Endodermal cell (in vitro differentiated cells): ENCODE measurements around the gene EIF3D. TPM values are rescaled to one million over a fixed set of nuclear protein-coding genes. Genes with fewer than 3 reads are reported as not detected.

Source experiments
- DNase-seq: peaks from one replicate; pipeline ENCODE4 v3.0.0-alpha.2; 2017
- H3K27ac ChIP-seq: 2 replicates; pipeline ENCODE4 v1.5.1; 2013; ENCODE audit warnings: mild to moderate bottlenecking, low read depth, low read length, moderate library complexity
- H3K27me3 ChIP-seq: 2 replicates; pipeline ENCODE4 v1.6.1; 2013; ENCODE audit warnings: mild to moderate bottlenecking, low read length, moderate library complexity; ENCODE audit not compliant: insufficient read depth, control insufficient read depth, poor library complexity, severe bottlenecking
- H3K36me3 ChIP-seq: 2 replicates; pipeline ENCODE4 v1.7.0; 2013; ENCODE audit warnings: mild to moderate bottlenecking, low read length, moderate library complexity; ENCODE audit not compliant: control insufficient read depth, insufficient read depth
- H3K4me1 ChIP-seq: one replicate; pipeline ENCODE4 v1.7.0; 2013; ENCODE audit warnings: low read length; ENCODE audit not compliant: control insufficient read depth, insufficient read depth
- H3K4me3 ChIP-seq: 2 replicates; pipeline ENCODE4 v1.5.1; 2013; ENCODE audit warnings: mild to moderate bottlenecking, low read length, moderate library complexity
- H3K9ac ChIP-seq: 2 replicates; pipeline ENCODE4 v1.6.1; 2013; ENCODE audit warnings: mild to moderate bottlenecking, low read length, moderate library complexity; ENCODE audit not compliant: poor library complexity, severe bottlenecking; ENCODE audit errors: extremely low read depth
- H3K9me3 ChIP-seq: 2 replicates; pipeline ENCODE4 v1.6.1; 2013; ENCODE audit warnings: mild to moderate bottlenecking, low read length, moderate library complexity; ENCODE audit not compliant: control insufficient read depth
- H3K27ac Mint-ChIP-seq: 2 replicates; pipeline ENCODE4 v1.8.0; 2020; ENCODE audit warnings: mixed read lengths
- H3K27me3 Mint-ChIP-seq: 2 replicates; pipeline ENCODE4 v1.8.0; 2021; ENCODE audit warnings: mild to moderate bottlenecking, mixed read lengths; ENCODE audit not compliant: insufficient read depth
- H3K36me3 Mint-ChIP-seq: 2 replicates; pipeline ENCODE4 v1.8.0; 2020; ENCODE audit warnings: low read depth, mixed read lengths
- H3K4me1 Mint-ChIP-seq: 2 replicates; pipeline ENCODE4 v1.8.0; 2020; ENCODE audit warnings: mixed read lengths
- H3K4me3 Mint-ChIP-seq: 2 replicates; pipeline ENCODE4 v1.8.0; 2020; ENCODE audit warnings: mild to moderate bottlenecking, moderate library complexity, mixed read lengths
- H3K9me3 Mint-ChIP-seq: 2 replicates; pipeline ENCODE4 v1.8.0; 2020; ENCODE audit warnings: mild to moderate bottlenecking, mixed read lengths
- WGBS, 2 experiments: methylation state at CpG; one replicate each; pipeline versions ENCODE4 v1.1.5 to v1.1.7; 2013; ENCODE audit warnings: missing lambda C conversion rate in 2 of 2, mixed read lengths in 1 of 2; ENCODE audit not compliant: insufficient coverage in 1 of 2, insufficient read length in 1 of 2; 5-methylcytosine and 5-hydroxymethylcytosine counted together
- total RNA-seq, 2 donors: library from RNA; stranded (reverse); fragmentation: NEBNext Ultra II Directional in 1 of 2; extraction: Animal tissue kit (Norgen Biotek cat#: 25700) in 1 of 2; gene quantifications; 2 replicates in 1 of 2; 3 replicates in 1 of 2; pipeline ENCODE4 v1.2.1, GENCODE V29; 2021
- TF ChIP-seq, protein P1 (sequence below): fragments of 200-600 bp; sonication (generic); conservative IDR thresholded peaks from 2 replicates; pipeline ENCODE4 v1.5.0; 2021; ENCODE audit warnings: antibody characterized with exemption, mild to moderate bottlenecking

The EIF3D gene
- total RNA-seq, 2 donors from 2014 or later, result 157 to 196 TPM

DNA sequence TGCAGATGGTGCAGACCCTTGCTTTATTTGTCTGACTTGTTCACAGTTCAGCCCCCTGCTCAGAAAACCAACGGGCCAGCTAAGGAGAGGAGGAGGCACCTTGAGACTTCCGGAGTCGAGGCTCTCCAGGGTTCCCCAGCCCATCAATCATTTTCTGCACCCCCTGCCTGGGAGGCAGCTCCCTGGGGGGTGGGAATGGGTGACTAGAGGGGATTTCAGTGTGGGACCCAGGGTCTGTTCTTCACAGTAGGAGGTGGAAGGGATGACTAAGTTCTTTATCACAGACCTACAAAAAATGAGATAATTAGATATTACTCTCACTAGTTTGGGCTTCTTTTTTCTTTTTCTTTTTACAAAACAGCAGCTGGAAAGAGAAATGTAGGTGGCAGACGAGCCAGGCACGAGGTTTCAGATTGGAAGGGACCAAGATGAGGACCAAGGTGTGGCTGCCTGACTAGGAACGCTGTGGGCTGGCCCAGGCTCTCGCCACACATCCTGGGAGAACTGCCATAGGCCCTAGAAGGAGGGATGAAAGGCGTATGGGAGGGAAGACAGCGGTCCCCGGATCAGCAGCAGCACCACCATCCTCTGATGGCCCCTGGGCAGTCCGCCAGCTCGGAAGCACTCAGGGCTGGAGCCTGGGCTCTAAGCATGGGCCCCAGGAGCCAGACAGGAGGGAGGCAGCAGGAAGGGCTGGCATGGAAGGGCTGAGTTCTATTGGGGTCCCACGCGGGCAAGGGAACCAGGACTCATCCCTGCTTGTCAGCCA, 61.7 kb downstream of the EIF3D start:
- no peaks in the 10 kb centered on the region for H3K27me3 Mint-ChIP-seq
- peaks cover 7% of the 10 kb centered on the region for H3K4me1 Mint-ChIP-seq
- Histone ChIP-seq H3K36me3 (peaks cover 4% of the 10 kb centered on the region), H3K9ac (no peak overlapping the region), H3K4me1 (peaks cover 3% of the 10 kb centered on the region), H3K27me3 (no peaks in the 10 kb centered on the region), H3K4me3 (no peak overlapping the region), H3K9me3 (no peaks in the 10 kb centered on the region), H3K27ac (no peak overlapping the region)
- H3K4me3 Mint-ChIP-seq, result no peak overlapping the region
- H3K9me3 Mint-ChIP-seq, result no peaks in the 10 kb centered on the region
- H3K27ac Mint-ChIP-seq, result peak overlapping the region; percentile 30
- H3K36me3 Mint-ChIP-seq, result peaks cover 3% of the 10 kb centered on the region
- TF ChIP-seq, protein P1, sequence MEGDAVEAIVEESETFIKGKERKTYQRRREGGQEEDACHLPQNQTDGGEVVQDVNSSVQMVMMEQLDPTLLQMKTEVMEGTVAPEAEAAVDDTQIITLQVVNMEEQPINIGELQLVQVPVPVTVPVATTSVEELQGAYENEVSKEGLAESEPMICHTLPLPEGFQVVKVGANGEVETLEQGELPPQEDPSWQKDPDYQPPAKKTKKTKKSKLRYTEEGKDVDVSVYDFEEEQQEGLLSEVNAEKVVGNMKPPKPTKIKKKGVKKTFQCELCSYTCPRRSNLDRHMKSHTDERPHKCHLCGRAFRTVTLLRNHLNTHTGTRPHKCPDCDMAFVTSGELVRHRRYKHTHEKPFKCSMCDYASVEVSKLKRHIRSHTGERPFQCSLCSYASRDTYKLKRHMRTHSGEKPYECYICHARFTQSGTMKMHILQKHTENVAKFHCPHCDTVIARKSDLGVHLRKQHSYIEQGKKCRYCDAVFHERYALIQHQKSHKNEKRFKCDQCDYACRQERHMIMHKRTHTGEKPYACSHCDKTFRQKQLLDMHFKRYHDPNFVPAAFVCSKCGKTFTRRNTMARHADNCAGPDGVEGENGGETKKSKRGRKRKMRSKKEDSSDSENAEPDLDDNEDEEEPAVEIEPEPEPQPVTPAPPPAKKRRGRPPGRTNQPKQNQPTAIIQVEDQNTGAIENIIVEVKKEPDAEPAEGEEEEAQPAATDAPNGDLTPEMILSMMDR, result no peak
- DNase-seq, result no peak
- 86 to 96% methylated on average over 4 to 14 of the region's 14 CpGs for WGBS, 2 experiments

GRCh38 chr22:36466258-36466657, 62.7 kb downstream of the EIF3D start:
- H3K9me3 ChIP-seq, result no peaks in the 10 kb centered on the region
- no peak overlapping the region for H3K4me3 Mint-ChIP-seq
- H3K9me3 Mint-ChIP-seq, result no peaks in the 10 kb centered on the region
- TF ChIP-seq, protein P1, result no peak
- WGBS, 2 experiments, result 92 to 100% methylated on average over 4 to 7 of the region's 7 CpGs
- no peaks in the 10 kb centered on the region for H3K27me3 Mint-ChIP-seq
- H3K36me3 Mint-ChIP-seq, result peaks cover 3% of the 10 kb centered on the region
- H3K27ac Mint-ChIP-seq, result peak overlapping the region; percentile 26
- no peak overlapping the region for H3K9ac ChIP-seq
- no peak overlapping the region for H3K4me3 ChIP-seq
- peaks cover 4% of the 10 kb centered on the region for H3K36me3 ChIP-seq
- peaks cover 12% of the 10 kb centered on the region for H3K4me1 Mint-ChIP-seq
- H3K4me1 ChIP-seq, result peaks cover 9% of the 10 kb centered on the region
- H3K27me3 ChIP-seq, result no peaks in the 10 kb centered on the region
- DNase-seq, result no peak
- H3K27ac ChIP-seq, result no peak overlapping the region

DNA sequence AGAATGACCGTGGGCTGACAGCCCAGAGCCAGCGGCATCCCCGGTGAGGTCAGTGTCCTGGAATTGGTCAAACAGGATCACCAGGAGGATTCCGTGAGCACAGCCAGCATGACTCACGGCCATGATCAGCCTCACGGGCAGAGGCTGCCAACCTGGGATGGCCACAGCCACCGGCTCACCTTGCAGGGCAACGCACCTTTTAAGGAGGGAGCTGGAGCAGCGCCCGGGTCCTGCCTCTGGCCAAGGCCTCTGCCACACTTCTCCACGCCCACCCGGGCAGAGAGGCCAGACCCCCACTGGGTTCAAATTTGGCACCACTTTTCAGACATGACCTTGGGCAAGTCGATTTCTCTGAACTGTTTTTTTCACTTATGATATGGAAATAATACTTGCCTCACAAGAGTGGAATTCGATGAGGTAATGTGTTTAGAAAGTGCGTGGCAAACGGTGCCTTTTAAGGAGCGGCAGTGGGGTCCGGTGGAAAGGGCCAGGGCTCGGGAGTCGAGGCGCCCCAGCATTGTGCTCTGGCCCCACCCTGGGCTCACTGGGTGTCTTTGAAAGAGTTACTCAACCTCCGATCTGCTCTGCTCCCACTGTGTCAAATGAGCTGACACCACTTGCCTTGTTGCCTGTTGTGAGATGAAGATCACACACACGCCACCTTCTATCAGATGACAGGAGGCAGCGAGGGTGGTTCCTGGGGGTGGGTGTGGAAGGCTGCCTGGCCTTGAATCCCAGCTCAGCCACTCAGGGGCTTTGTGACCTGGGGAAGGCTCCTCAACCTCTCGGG, 63.5 kb downstream of the EIF3D start:
- H3K27ac Mint-ChIP-seq, result peak overlapping the region; percentile 49
- H3K4me3 Mint-ChIP-seq, result no peak overlapping the region
- H3K9ac ChIP-seq, result no peak overlapping the region

More for the DNA sequence above, 63.5 kb downstream of the EIF3D start:
- WGBS, 2 experiments, result 91 to 92% methylated on average over 17 to 25 of the region's 25 CpGs
- no peak for DNase-seq
- TF ChIP-seq, protein P1, result no peak
- H3K4me1 Mint-ChIP-seq, result peaks cover 15% of the 10 kb centered on the region
- Histone ChIP-seq H3K4me1 (peaks cover 9% of the 10 kb centered on the region), H3K36me3 (peaks cover 4% of the 10 kb centered on the region), H3K4me3 (no peak overlapping the region), H3K9me3 (no peaks in the 10 kb centered on the region), H3K27ac (no peak overlapping the region), H3K27me3 (no peaks in the 10 kb centered on the region)
- no peaks in the 10 kb centered on the region for H3K27me3 Mint-ChIP-seq
- no peaks in the 10 kb centered on the region for H3K36me3 Mint-ChIP-seq
- no peaks in the 10 kb centered on the region for H3K9me3 Mint-ChIP-seq
